ENCODE results near the gene SBSN.

SBSN gene

DNA sequence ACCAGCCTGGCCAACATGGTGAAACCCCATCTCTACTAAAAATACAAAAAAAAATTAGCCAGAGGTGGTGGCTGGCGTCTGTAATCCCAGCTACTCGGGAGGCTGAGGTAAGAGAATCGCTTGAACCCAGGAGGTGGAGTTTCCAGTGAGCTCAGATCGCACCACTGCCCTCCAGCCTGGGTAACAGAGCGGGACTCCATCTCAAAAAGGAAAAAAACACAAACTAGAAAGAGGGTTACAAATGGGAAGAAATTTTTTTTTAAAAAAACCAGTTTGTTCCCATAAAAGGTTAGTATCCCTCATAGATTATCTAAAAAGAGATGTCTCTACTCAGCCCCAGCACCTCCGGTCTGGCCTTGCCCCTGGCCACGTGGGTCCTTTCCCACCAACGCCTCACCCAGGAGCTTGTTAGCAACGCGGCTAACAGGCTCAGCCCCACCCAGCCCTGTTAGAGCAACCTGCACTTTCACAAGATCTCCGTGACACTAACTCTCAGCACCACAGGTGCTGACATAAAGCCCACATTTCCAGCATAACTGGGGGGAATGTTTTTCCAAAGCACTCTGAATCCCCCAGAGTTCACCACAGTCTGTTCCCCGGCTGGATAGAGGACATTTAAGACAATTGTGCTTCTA, 19.0 kb downstream of the SBSN start:
- DNase-seq (ENCODE audit: low read depth, low spot score): no peak

DNA sequence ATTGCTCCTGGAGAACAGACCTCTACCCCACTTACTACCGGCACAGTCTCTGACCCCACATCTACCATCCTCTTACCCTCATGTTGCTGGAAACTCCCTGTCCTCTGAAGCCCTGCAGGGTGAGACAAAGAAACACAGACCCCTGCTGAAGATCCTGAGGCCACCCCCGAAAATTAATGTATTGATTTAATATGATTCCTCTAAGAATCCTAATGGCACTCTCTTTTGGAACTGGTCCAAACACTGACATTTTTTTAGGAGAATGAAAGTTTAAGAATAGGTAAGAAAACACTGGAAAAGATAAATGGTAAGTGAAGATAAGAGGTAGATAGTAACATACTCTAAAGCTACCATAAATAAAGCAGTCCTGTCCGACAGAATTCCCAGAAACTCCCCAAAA, 20.0 kb downstream of the SBSN start:
- no peak for DNase-seq (ENCODE audit: low read depth, low spot score)

GRCh38 chr19:35507561-35507960, 20.6 kb downstream of the SBSN start:
- DNase-seq (ENCODE audit: low read depth, low spot score): no peak

GRCh38 chr19:35506011-35506410, 22.1 kb downstream of the SBSN start:
- DNase-seq (ENCODE audit: low read depth, low spot score): no peak

DNA sequence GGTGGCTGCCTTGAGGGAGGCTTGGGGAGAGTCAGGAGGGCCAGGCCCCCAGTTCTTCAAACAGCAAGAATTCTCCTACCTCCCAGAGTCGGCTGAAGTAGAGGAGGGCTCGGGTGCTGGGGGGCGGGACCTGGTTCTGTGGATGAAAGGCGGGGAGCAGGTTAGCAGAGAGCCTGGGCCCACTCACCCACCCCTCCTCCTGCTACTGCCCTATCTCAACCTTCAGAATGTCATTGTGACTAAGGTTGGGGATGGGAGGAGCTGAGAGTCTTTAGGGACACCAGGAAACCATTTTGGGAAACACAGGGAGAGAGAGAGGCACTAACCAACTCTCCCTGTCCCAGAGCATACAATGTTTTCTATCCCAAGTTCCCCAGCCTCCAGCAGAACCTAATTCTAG, 25.4 kb downstream of the SBSN start:
- no peak for DNase-seq (ENCODE audit: low read depth, low spot score)

DNA sequence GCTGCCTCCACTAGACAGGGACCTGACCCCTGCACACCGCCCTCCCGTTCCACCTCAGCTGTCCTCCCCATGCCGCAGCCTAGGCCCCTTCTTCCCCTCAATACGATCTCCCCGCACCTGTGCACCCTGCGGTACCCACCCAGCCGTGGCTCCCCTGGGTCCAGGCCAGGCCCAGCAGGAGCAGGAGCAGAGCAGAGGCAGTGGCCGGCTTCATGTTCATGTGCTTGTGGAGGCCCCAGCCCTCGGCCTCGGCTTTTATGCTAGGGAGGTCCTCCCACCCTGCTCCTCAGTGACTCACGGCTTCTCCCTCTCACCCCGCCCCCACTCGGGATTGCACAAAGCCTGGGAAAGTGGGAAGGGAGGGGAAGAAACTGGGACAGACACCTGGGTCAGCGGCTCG, 26.4 kb downstream of the SBSN start:
- DNase-seq (ENCODE audit: low read depth, low spot score): no peak

DNA sequence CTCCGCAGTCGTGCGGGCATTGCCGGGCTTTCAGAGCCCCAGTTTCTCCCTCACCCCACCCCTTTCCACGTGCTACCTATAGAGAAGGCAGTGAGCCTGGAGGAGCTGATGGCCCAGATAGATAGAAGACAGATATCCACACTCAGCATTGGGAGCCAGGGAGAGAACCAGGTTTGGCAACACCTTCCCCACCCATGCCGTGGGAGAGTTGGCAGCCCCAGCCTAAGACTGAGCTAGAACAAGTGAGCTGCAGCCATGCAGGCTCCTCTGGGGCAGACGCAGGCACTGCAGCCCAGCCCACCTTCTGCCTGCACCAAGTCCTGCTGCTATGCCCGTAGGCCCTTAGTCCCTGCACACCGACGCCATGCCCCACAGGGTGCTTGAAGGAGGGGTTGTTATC, 27.5 kb downstream of the SBSN start:
- DNase-seq (ENCODE audit: low read depth, low spot score): no peak

GRCh38 chr19:35498984-35499527, 29.1 kb downstream of the SBSN start:
- no peak for DNase-seq (ENCODE audit: low read depth, low spot score)

DNA sequence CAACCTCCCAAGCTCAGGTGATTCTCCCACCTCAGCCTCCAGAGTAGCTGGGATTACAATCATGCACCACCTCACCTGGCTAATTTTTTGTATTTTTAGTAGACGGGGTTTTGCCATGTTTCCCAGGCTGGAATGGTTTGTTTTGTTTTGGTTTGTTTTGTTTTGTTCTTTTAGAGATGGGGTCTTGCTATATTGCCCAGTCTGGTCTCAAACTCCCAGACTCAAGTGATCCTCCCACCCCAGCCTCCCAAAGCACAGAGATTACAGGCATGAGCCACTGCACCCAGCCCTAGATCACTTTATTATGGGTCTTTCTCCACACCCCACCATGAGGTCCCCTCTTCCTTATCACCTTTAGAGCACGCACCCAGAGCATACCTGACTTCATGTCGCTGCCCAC, 29.9 kb downstream of the SBSN start:
- no peak for DNase-seq (ENCODE audit: low read depth, low spot score)

DNA sequence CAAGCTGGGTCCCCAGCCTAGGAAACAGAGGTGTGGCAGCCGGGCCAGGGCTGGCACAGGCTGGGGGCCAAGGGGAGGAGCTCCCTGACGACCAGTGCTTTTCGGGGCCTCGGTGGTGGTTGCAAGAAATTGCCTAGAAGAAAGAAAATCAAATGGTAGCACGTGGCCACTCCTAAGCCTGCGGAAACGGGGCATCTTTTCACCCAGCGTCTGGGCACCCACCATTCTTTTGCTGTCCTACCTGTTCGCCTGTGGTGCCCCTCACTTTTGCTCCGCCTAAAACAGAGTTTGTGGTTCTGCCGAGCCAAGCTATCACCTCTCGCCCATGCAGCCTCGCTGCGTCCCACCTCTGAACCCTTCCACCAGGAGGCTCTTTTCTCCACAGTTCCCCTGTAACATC, 30.7 kb downstream of the SBSN start:
- DNase-seq (ENCODE audit: low read depth, low spot score): no peak

- peak; percentile 52 for DNase-seq (ENCODE audit: low read depth, low spot score)
Measured at GRCh38 chr19:35495107-35496064, 32.7 kb downstream of the SBSN start.

DNA sequence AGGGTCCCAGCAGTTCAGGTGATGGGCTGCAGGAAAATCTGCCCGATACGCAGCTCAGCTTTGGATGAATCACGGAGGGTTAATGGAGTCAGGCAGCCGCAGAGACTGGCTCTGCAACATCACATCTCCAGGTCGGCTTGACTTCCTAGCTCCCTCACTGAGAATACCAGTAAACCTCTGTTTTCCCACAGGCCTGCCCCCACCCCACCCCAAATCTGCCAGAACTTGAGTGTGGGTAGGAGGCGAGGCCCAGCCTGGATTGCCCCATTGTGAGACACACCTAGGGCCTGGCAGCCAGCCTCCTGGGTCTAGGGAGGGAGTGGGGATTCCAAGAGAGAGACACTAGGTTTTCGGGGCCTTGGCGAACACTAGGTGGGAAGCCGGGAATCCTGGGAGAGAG, 34.1 kb downstream of the SBSN start:
- no peak for DNase-seq (ENCODE audit: low read depth, low spot score)

GRCh38 chr19:35491836-35492360, 36.2 kb downstream of the SBSN start:
- no peak for DNase-seq (ENCODE audit: low read depth, low spot score)

GRCh38 chr19:35490364-35490763, 37.7 kb downstream of the SBSN start, which contains the start of gene KRTDAP:
Gene KRTDAP (minus strand): TSS chr19:35490464. CDS start chr19:35490442, 22 bp downstream.
- DNase-seq (ENCODE audit: low read depth, low spot score): no peak

DNA sequence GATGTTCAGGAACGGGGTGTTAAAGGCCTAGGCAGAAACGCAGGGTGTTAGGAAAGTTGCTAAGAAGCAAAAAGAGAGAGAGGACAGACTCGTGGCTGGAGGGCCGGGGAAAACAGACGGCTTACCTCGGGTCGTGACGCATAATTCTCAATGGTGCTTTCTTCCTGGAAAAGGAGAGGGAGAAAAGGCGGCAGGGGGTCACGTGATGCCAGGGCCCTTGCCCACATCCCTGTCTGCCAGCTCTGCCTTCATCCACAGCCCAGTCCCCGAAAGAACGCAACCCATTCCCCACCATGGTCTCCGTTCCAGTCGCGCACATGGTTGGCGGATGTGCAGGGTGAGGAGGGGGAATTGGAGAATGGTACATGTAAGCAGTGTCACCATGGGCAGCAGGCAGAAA, 39.4 kb downstream of the SBSN start:
- DNase-seq (ENCODE audit: low read depth, low spot score): no peak

DNA sequence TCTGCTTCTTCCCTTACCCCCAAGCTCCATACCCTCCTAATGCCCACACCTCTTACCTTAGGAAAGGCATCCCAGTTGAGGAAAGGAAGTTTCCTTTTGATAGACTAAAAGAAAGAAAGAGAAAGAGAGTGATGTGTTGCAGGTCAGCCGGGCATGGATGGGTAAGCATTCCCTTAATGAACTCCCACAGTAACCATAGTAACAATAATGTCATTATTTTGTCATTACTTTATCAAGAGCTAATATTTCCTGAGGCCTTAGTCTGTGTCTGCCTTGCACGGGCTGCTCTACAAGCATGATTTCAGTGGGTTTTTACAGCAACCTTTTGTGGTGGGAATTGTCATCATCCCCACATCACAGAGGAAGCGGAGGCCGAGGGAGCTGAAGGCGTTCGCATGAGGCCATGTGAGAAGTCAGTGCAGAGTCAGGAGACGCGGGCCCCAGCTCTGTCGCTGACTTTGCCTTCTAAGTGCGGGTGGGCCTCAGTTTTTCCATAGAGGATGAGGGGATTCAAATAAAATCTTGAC, 40.4 kb downstream of the SBSN start:
- DNase-seq (ENCODE audit: low read depth, low spot score): no peak

DNA sequence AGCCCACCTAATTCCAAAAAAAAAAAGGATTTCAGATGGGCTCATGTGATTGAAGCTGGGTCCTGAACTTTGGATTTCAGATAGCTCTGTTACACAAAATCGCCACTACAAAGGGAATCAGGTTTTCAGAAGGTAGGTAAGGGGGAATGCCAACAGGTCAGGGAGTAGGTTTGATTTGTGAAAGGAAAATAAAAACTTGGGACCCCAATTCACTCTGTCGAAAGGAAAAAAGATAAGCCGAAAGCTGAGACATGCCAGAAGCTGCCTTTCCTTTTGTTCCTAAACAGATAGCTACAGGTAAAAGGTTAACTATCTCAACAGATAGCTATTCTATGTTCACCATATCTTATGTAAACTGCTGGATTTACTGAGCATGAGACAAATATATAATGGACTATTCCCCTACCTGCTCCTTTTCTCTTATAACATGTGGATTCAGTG, 41.8 kb downstream of the SBSN start:
- DNase-seq (ENCODE audit: low read depth, low spot score): no peak

DNA sequence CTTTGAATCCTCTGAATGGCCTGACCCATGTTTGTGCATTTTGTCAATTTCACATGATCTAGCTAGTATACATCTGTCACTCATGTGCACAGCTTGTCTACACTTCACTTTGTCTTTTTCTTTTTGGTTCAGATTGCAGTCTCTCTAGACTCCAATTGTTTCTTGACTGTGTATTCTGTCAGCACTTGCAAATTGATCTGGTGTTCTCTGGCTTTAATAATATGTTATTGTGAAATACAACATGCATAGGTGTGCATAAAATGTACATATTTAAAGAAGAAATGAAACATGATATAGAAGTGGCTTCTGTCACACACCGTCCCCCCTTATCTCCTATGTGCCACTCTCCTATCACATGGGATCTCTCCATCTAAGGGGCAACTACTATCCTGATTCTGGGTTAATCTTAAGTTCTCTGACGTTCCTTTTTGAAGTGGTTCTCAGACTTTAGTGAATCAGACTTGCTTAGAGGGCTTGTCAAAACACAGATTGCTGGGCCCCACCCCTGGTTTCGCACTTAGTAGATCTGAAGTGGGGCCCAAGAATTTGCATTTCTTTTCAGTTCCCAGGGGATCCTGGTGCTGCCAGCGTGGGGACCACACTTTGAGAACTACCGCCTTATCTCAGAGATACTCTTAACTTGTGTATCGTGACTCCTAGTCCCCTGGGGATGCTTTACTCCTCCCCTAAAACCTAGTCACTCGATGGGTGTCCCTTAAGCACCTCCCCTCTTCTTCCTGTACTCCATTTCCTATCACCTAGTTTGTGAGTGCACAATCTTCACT, 43.7 kb downstream of the SBSN start:
- no peak for DNase-seq (ENCODE audit: low read depth, low spot score)

DNA sequence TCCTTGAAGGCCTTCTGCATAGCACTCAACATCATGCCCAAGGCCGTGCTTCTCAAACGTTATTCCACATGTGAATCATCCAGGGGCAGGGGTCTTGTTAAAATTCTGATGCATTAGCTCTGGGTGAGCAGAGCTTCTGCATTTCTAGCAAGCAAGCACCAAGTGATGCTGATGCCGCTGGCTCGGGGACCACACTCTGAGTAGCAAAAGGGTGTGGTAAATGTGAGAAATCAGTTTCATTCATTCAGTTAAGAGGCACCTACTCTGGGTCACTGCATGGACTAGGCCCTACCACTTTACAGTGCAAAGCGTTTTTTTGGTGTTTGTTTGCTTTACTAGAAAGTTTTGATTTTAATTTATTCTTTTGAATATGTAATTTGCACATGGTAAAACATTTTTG, 45.0 kb downstream of the SBSN start:
- DNase-seq (ENCODE audit: low read depth, low spot score): no peak

- no peak for DNase-seq (ENCODE audit: low read depth, low spot score)
Measured at GRCh38 chr19:35478794-35479677, 49.1 kb downstream of the SBSN start.
